Mucosa of rectum (tissue), 2 donors: Measurements from ENCODE around the gene EPOP.

Source experiments
- H3K27ac ChIP-seq, 2 donors: one replicate each; pipeline ENCODE4 v1.7.0; 2013; ENCODE audit warnings: inconsistent platforms in 2 of 2, low read depth in 2 of 2, low read length in 2 of 2
- H3K27me3 ChIP-seq, 2 donors: one replicate each; pipeline ENCODE4 v1.7.0; 2013; ENCODE audit warnings: low read length in 2 of 2; ENCODE audit not compliant: control insufficient read depth in 2 of 2, insufficient read depth in 2 of 2
- H3K36me3 ChIP-seq, 2 donors: one replicate each; pipeline ENCODE4 v1.7.0; 2013; ENCODE audit warnings: low read length in 2 of 2; ENCODE audit not compliant: control insufficient read depth in 2 of 2, insufficient read depth in 2 of 2
- H3K4me1 ChIP-seq, 2 donors: one replicate each; pipeline ENCODE4 v1.7.0; 2013; ENCODE audit warnings: low read length in 2 of 2, mild to moderate bottlenecking in 1 of 2; ENCODE audit not compliant: control insufficient read depth in 2 of 2, insufficient read depth in 2 of 2
- H3K4me3 ChIP-seq, 2 donors: one replicate each; pipeline ENCODE4 v1.7.0; 2013; ENCODE audit warnings: low read length in 2 of 2
- H3K9ac ChIP-seq, 2 donors: one replicate each; pipeline ENCODE4 v1.7.0; 2013; ENCODE audit warnings: low read length in 2 of 2, low read depth in 1 of 2, mild to moderate bottlenecking in 1 of 2
- H3K9me3 ChIP-seq, 2 donors: one replicate each; pipeline ENCODE4 v1.7.0; 2013; ENCODE audit warnings: low read length in 2 of 2; ENCODE audit not compliant: control insufficient read depth in 2 of 2
- donor health status: healthy.
- donor health status: Normal muscosa, but diverticular disease.

Gene EPOP

GRCh38 chr17:38713456-38714075 lies 38.8 kb upstream of the EPOP start:
- Histone ChIP-seq H3K27ac (no peak overlapping the region), H3K9me3 (no peaks in the 10 kb centered on the region), H3K4me1 (peaks cover 0 to 3% of the 10 kb centered on the region in 2 donors), H3K36me3 (peaks cover 53 to 80% of the 10 kb centered on the region in 2 donors), H3K9ac (no peak overlapping the region), H3K4me3 (no peak overlapping the region), H3K27me3 (no peaks in the 10 kb centered on the region)

GRCh38 chr17:38712593-38712992 lies 37.8 kb upstream of the EPOP start:
- H3K9me3 ChIP-seq = no peaks in the 10 kb centered on the region
- peaks cover 0 to under 1% of the 10 kb centered on the region in 2 donors for H3K4me1 ChIP-seq
- H3K36me3 ChIP-seq = peaks cover 60 to 84% of the 10 kb centered on the region in 2 donors
- H3K9ac ChIP-seq = no peak overlapping the region
- no peak overlapping the region for H3K4me3 ChIP-seq
- no peak overlapping the region for H3K27ac ChIP-seq
- H3K27me3 ChIP-seq = no peaks in the 10 kb centered on the region

DNA sequence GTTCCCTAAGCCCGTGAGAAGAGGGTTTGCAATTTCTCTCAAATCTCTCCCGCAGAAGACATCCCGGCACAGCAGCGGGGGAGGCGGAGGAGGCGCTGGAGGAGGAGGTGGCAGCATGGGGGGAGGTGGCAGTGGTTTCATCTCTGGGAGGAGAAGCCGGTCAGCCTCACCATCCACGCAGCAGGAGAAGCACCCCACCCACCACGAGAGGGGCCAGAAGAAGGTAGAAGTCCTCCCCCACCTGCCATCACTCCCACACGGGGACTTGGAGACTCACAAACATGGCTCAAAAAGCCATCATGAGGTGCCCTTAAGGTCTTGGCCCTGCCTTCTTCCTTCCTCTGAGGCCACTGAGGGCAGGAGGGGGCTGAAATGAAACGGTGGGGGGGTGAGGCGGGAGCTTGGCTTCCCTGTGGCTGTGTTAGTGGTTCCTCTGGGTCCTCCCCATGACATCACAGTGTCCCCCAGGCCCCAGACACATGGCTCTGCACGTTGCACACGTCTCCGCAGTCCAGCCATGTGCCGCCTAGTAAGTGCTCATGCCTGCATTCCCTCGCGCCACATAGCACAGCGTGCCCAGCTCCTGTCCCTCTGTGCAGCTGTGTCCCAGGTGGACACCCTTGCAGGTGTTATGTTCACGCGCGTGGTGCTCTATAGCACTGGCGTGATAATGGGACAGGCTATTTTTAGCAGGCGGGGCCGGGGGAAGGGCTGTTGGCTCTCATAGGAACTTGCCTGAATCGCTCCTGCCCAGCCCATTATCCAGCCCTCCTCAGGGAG lies 37.2 kb upstream of the EPOP start:
- peaks cover 56 to 79% of the 10 kb centered on the region in 2 donors for H3K36me3 ChIP-seq
- H3K4me1 ChIP-seq = peaks cover 1 to 7% of the 10 kb centered on the region in 2 donors
- H3K27me3 ChIP-seq = no peaks in the 10 kb centered on the region
- no peak overlapping the region for H3K4me3 ChIP-seq
- no peak overlapping the region for H3K9ac ChIP-seq
- H3K9me3 ChIP-seq = no peaks in the 10 kb centered on the region
- no peak overlapping the region for H3K27ac ChIP-seq

DNA sequence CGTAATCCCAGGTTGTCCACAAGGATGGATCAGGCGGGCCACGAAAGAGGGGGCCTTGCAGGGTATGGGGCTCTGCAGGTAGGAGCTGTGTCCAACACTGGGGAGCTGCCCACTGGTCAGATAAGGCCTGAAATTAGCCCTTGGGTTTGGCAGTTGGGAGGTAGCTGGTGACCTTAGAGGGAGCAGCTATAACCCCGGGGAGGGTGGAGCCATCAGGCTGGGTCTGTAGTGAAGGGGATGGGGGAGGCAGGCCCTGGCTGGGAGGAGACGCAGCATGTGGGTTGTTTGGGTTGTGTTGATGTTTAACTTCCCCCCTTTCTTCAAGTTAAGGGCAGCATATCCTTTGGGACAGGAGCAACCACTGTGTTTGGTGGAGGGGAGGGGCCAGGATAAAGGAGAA lies 36.2 kb upstream of the EPOP start:
- no peak overlapping the region for H3K4me3 ChIP-seq
- H3K36me3 ChIP-seq = peaks cover 49 to 70% of the 10 kb centered on the region in 2 donors
- H3K4me1 ChIP-seq = peaks cover 7 to 16% of the 10 kb centered on the region in 2 donors
- H3K27me3 ChIP-seq = no peaks in the 10 kb centered on the region
- no peak overlapping the region for H3K27ac ChIP-seq
- H3K9me3 ChIP-seq = no peaks in the 10 kb centered on the region
- no peak overlapping the region for H3K9ac ChIP-seq

DNA sequence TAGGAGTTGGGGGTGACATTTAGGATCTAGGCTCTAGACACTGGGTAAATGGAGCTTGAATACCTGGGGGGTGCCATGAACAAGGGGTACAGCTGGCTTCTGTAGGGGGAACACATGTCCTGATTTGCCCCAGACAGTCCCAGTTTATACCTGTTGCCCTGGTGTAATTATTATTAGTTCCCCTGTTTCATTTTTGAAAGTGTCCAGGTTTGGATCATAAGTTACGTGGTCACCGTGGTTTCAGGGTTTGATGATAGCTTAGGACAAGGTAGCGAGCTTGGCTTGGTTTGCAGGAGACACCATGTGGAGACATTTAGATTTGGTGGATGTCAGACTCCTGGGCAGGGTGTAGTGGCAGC lies 35.8 kb upstream of the EPOP start:
- Histone ChIP-seq H3K27ac (no peak overlapping the region), H3K36me3 (peaks cover 46 to 66% of the 10 kb centered on the region in 2 donors), H3K4me1 (peaks cover 8 to 16% of the 10 kb centered on the region in 2 donors), H3K9me3 (no peaks in the 10 kb centered on the region), H3K27me3 (no peaks in the 10 kb centered on the region), H3K9ac (no peak overlapping the region), H3K4me3 (no peak overlapping the region)

DNA sequence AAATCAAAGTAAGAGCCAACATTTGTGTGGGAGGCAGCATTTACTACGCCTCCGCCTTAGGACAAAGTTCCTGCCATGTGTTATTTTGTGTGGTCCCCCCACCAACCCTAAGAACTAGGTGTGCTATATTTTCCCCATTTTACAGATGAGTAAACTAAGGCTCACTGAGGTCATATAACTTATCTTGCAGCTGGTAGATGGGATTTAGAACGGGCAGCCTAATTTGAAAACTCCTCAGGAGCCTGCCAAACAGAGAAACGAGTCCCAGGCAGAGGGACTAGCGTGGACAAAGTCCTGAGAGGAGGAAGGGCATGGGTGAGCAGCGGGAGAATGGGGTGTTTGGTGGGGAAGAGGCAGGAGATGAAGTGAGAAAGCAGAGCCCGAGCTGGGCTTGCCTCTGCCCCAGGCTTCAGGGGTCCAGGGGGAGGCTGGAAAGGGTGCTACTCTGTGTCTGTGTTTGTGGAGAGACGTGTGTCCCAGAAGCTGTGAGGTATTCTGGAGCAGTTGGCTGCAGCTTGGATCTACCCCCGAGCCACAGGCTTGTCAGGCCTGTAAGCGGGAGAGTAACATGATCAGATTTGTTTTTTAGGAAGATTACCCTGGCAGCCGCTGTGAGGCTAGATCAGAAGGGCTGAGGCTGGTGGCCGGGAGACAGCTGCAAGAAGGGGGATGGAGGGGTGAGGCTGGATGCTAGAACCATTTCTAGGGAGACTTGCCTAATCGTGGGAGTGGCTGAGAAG lies 35.3 kb upstream of the EPOP start:
- H3K4me3 ChIP-seq = no peak overlapping the region
- no peak overlapping the region for H3K27ac ChIP-seq
- H3K9me3 ChIP-seq = no peaks in the 10 kb centered on the region
- peaks cover 46 to 62% of the 10 kb centered on the region in 2 donors for H3K36me3 ChIP-seq
- H3K9ac ChIP-seq = no peak overlapping the region
- peaks cover 8 to 16% of the 10 kb centered on the region in 2 donors for H3K4me1 ChIP-seq
- H3K27me3 ChIP-seq = no peaks in the 10 kb centered on the region

DNA sequence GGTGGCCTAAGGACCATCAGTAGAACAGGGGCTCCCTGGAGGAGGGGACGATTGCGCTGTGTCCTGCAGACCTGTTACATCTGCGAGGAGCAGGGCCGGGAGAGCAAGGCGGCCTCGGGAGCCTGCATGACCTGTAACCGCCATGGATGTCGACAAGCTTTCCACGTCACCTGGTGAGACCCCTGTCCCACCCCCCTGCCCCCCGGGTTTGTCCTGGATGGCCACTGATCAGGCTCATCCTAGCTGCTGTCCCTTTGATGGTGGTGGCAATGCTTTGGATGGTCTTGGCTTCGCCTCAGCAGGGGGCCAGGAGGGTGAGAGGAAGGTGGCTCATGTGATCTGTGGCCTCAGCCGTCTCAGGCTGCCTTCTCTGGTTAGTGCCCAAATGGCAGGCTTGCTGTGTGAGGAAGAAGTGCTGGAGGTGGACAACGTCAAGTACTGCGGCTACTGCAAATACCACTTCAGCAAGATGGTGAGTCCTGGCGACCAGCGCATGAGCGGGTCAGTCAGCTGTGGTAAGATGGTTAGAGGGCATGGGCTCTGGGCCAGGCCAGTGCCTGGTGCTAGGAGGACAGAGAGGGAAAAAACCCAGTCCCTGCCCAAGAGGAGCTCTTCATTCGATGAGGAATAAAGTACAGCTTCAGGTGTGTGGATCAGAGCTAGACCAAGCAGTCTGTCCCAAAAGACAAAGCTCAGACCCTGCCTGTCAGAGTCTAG lies 34.5 kb upstream of the EPOP start:
- H3K27ac ChIP-seq = no peak overlapping the region
- no peaks in the 10 kb centered on the region for H3K9me3 ChIP-seq
- peak overlapping the region in 1 of 2 donors; percentile 8 for H3K9ac ChIP-seq
- no peak overlapping the region for H3K4me3 ChIP-seq
- H3K4me1 ChIP-seq = peaks cover 10 to 20% of the 10 kb centered on the region in 2 donors
- no peaks in the 10 kb centered on the region for H3K27me3 ChIP-seq
- peaks cover 45 to 57% of the 10 kb centered on the region in 2 donors for H3K36me3 ChIP-seq

GRCh38 chr17:38707678-38708351 lies 33.1 kb upstream of the EPOP start:
- Histone ChIP-seq H3K9ac (no peak overlapping the region), H3K27ac (no peak overlapping the region), H3K27me3 (no peaks in the 10 kb centered on the region), H3K9me3 (no peaks in the 10 kb centered on the region), H3K4me3 (no peak overlapping the region), H3K4me1 (peaks cover 16 to 28% of the 10 kb centered on the region in 2 donors), H3K36me3 (peaks cover 32 to 42% of the 10 kb centered on the region in 2 donors)

DNA sequence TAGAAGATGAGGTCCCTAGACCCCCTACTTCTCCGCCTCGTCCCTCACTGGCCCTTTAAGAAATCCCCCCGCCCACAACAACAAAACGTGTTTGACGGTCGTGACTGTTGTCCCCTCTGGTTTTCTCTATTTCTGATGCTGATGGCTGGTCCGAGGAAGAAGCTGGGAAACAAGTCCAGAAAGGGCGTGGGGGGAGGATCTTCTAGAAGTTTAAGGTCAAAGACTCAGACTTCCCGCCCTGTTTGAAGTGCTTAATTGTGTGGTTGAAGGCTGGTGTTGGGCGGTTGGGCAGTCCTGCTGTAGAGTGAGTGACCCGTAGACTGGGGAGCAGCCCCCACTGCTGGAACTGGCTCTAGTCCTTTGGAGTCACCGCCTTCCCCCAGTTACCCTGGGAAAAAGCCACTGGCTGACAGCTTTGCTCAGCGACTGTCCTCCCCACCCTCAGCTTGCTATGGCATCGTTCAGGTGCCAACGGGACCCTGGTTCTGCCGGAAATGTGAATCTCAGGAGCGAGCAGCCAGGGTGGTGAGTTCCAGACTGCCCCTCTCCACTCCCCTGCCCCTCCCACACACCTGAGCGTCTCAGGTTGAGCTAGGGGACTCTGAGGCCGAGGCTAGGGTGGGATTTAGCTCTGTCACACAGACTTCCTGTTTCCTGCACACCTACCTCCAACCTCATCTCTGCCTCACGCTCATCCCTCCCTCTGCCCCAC lies 31.9 kb upstream of the EPOP start:
- H3K36me3 ChIP-seq = peaks cover 26 to 34% of the 10 kb centered on the region in 2 donors
- H3K27ac ChIP-seq = peak overlapping the region; percentile 67 to 75
- peak overlapping the region; percentile 77 to 84 for H3K4me3 ChIP-seq
- peak overlapping the region; percentile 63 to 71 for H3K9ac ChIP-seq
- H3K27me3 ChIP-seq = no peaks in the 10 kb centered on the region
- no peaks in the 10 kb centered on the region for H3K9me3 ChIP-seq
- peaks cover 17 to 31% of the 10 kb centered on the region in 2 donors for H3K4me1 ChIP-seq
